NCI-H2227 (cell line): ENCODE measurements around the gene PPIG.
"Not testable (repeated sequence)": the region's sequence is repeated elsewhere in the genome, so short reads cannot be mapped to it uniquely, and the experiment has no call there.

Source experiments
- DNase-seq: peaks from one replicate; lab custom pipeline; 2025; ENCODE audit not compliant: unreplicated experiment; lab: John Stamatoyannopoulos, UW

Gene PPIG

GRCh38 chr2:169585673-169586072 is 1.5 kb downstream of the PPIG start:
- DNase-seq: no peak

DNA sequence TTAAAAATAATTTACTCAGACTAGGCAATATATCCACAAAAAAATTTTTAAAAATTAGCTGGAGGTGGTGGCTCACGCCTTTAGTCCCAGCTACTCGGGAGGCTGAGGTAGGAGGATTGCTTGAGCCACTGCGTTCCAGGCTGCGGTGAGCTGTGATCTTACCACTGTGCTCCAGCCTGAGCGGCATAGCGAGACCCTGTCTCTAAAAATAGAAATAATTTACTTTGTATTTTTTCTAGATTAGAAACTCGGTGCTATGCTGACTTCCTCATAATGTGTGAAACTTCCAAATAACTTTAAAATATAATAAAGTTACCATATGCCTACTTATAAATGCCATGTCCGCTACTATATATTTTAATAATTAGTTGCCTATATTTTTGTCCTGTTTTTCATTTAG is 6.7 kb downstream of the PPIG start:
- DNase-seq: no peak

- not testable (repeated sequence) for DNase-seq
Measured at GRCh38 chr2:169596546-169596945, 12.4 kb downstream of the PPIG start.

GRCh38 chr2:169598982-169599381 is 14.8 kb downstream of the PPIG start:
- no peak for DNase-seq

DNA sequence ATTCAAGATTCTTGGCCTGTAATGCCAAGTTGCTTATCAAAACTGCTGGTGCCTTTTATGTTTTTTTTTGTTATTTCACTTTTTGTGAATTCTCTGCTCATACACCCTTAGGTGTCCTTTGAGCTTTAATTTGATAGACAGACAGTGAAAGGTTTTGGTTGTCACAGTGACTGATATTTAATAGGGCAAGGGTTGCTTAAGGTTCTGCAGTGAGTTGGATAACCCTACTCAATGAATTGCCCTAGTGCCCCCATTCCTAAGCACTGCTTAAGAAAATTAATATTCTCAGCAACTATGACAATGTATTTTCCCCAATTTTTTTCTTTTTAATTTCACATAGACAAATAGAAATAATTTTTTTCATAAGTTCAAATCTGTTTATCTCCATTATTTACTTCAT is 15.4 kb downstream of the PPIG start:
- DNase-seq: no peak

DNA sequence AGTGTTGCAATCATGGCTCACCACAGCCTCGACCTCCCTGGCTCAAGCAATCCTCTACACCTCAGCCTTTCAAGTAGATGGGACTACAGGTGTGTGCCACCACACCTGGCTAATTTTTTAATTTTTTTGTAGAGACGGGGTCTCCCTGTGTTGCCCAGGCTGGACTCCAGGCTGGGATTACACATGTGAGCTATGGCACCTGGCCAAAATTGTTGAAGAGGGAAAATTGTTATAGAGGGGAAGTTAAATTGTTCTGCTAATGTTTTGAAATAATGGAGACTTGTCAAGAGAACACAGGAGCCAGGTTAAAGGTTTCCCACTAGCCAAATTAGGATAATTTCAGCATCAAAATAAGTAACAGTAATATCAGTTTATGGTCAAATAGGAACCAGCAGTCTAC is 25.1 kb downstream of the PPIG start:
- DNase-seq: no peak

GRCh38 chr2:169613876-169614275 is 29.7 kb downstream of the PPIG start:
- DNase-seq: no peak

DNA sequence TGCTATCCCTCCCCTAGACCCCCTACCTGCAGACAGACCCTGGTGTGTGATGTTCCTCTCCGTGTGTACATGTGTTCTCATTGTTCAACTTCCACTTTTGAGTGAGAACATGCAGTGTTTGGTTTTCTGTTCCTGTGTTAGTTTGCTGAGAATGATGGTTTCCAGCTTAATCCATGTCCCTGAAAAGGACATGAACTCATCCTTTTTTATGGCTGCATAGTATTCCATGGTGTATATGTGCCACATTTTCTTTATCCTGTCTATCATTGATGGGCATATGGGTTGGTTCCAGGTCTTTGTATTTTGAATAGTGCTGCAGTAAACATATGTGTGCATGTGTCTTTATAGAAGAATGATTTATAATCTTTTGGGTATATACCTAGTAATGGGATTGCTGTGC is 31.8 kb downstream of the PPIG start:
- DNase-seq: not testable (repeated sequence)

DNA sequence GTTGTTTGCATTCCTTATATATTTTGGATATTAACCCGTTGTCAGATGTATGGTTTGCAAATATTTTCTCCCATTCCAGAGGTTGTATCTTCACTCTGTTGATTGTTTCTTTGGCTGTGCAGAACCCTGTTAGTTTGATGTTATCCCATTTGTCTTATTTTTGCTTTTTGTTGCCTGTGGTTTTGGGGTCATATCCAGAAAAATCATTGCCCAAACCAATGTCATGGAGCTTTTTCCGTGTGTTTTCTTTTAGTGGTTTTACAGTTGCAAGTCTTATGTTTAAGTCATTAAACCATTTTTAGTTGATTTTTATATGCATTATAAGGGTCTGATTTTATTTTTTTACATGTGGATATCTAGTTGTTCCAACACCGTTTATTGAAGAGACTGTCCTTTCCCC is 35.8 kb downstream of the PPIG start:
- no peak for DNase-seq

GRCh38 chr2:169620509-169620908 is 36.4 kb downstream of the PPIG start:
- DNase-seq: no peak

GRCh38 chr2:169623235-169623634 is 39.1 kb downstream of the PPIG start:
- DNase-seq: no peak

DNA sequence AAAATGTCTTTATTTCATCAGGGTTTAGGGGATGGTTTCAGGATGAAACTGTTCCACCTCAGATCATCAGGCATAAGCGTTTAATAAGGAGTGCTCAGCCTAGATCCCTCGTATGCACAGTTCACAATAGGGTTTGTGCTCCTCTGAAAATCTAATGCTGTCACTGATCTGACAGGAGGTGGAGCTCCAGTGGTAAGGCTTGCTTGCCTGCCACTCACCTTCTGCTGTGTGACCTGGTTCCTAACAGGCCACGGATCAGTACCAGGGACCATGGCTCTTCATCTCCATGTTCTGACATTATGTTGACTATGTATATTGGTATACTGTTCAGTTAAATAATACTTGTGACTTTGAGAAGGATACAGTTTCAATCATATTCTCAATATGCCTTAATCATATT is 41.6 kb downstream of the PPIG start:
- DNase-seq: no peak

DNA sequence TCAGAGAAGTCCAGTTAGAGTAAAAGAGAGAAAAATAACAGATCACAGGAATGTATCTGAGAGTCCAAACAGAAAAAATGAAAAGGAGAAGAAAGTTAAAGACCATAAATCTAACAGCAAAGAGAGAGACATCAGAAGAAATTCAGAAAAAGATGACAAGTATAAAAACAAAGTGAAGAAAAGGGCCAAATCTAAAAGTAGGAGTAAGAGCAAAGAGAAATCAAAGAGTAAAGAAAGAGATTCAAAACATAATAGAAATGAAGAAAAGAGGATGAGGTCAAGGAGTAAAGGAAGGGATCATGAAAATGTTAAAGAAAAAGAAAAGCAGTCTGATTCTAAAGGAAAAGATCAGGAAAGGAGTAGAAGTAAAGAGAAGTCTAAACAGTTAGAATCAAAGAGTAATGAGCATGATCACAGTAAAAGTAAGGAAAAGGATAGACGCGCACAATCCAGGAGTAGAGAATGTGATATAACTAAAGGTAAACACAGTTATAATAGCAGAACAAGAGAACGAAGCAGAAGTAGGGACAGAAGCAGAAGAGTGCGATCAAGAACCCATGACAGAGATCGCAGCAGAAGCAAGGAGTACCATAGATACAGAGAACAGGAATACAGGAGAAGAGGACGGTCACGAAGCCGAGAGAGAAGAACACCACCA is 52.4 kb downstream of the PPIG start:
- DNase-seq: no peak

GRCh38 chr2:169637620-169638019 is 53.5 kb downstream of the PPIG start:
- DNase-seq: no peak

- no peak for DNase-seq
Measured at GRCh38 chr2:169640104-169640503, 56.0 kb downstream of the PPIG start.

DNA sequence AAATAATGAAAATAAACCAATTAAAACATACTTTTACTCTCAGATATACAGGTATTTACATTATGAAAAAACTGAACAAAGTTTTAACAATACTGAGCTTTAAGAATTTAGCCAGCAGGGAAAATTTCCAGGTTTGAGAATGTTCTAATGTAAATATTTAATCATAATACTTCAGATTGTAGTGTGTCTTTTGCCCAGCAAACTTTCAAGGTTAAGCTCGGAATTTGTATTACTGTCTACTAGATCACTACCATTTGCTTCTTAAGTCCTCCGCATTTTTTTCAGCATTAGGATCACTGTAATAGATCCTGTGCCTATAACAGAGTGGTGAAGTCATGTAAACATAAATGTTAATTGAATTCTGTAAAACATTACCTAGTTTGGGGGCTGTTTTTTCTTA is 57.3 kb downstream of the PPIG start:
- DNase-seq: no peak

DNA sequence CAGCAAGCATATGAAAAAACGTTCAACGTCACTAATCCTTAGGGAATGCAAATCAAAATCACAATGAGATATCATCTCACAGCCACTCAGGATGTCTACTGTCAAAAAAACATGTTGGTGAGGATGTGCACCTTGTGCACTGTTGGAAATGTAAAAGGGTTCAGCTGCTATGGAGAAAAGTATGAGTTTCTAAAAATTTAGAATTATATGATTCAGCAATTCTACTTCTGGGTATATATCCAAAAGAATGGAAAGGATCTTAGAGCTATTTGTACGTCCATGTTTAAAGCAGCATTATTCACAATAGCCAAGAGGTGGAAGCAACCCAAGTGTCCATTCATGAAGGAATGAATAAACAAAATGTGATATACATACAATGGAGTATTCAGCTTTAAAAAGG is 60.0 kb downstream of the PPIG start:
- no peak for DNase-seq

DNA sequence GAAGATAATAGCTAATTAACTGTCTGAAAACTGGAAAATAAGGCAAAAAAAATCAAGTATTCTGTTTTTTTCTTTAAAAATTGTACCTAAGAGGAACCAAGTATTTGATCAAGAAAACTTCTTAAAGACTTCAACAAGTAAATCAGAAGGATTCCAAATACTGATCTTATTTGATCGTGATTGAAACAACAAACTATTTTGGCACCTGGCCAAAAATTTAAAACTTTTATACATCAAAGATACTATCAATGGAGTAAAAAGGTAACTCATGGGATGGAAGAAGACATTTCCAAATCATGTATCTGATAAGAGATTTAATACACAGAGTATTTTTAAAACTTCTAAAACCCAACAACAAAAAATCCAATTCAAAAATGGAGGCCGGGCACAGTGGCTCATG is 63.3 kb downstream of the PPIG start:
- no peak for DNase-seq

DNA sequence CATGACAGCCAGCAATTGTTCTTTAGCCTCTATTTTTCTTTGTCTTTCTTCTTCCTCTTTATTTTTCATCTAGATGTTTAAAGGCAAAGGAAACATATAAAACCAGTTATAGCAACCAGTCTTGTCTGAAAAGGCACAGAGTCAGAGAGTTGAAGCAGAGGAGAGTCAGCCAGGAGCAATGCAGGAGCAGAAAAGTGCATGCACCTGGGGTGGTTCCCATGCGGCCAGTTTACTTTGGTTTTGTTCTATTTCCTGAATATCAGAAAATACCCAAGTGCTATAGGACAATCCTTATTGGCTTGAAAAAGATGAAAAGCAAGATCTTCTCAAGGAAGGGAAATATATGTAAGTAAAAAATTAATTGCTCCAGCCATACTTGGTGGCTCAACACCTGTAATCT is 65.1 kb downstream of the PPIG start:
- no peak for DNase-seq

DNA sequence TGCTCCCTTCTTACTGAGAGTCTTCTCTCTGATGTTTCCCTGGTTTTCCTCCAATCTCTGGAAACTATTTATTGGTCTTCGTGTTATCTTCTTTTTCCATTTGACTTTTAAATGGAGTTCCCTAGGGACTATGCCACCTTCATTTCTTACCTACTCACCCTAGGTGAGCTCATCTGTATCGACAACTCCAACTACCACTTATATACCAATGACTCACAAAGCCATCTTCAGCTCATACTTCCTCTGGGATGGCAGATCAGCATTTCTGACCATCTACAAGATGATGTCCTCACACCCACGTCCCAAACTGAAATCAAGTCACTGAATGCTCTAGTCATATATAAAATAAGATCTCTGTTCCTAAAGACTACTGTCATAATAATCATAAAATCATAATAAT is 69.5 kb downstream of the PPIG start:
- no peak for DNase-seq

DNA sequence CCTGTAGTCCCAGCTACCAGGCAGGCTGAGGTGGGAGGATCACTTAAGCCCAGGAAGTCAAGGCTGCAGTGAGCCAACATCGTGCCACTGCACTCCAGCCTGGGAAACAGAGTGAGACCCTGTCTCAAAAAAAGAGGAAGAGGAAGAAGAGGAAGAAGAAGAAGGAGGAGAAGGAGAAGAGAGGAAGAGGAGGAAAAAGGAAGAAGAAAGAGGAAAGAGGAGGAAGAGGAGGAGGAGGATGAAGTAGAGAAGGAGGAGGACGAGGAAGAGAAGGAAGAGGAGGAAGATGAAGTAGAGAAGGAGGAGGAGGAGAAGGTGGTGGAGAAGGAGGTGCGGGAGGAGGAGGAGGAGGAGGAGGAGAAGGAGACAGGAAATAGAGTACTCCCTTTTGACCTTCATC is 72.0 kb downstream of the PPIG start:
- no peak for DNase-seq

GRCh38 chr2:169658877-169659276 is 74.7 kb downstream of the PPIG start:
- DNase-seq: no peak

GRCh38 chr2:169659320-169659719 is 75.2 kb downstream of the PPIG start:
- DNase-seq: no peak

DNA sequence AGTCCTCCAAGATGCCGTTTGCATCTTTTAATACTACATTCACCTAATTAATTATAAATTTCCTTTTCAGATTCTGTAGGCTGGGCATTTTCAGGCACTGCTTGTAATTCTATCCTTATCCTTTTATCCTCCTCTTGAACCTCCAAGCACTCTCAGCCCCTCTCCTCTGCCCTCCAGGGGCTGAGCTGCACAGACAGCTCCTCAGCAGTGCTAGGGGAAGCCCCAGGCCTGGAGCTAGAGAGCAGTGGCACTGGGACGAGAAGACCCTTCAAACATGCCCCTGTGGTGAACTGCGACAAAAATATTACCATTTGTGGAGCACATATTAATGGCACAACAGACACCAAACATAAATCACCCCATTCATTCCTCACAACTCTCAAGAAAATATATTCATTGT is 77.1 kb downstream of the PPIG start:
- no peak for DNase-seq
